CD4-positive, alpha-beta memory T cell (primary cell): ENCODE measurements around the gene CENPP. TPM values are rescaled to one million over a fixed set of nuclear protein-coding genes. Genes with fewer than 3 reads are reported as not detected.

Experiments
- CTCF ChIA-PET: fragments of 350-600 bp; sonication (Branson Sonifier 250); formaldehyde crosslinking; loops from one replicate; lab custom pipeline; 2021; ENCODE audit warnings: inconsistent platforms; ENCODE audit not compliant: partially characterized antibody; lab: Charles Lee
- POLR2A ChIA-PET: fragments of 350-600 bp; sonication (Branson Sonifier 250); formaldehyde crosslinking; loops from one replicate; lab custom pipeline; 2021; ENCODE audit not compliant: partially characterized antibody; lab: Charles Lee
- DNase-seq, 5 donors: peaks; one replicate each; pipeline versions ENCODE4 v3.0.0 to v3.0.0-alpha.2; 2020 to 2022; ENCODE audit warnings: mixed read lengths in 1 of 5
- H3K27ac ChIP-seq: one replicate; pipeline ENCODE4 v1.7.0; 2013; ENCODE audit warnings: low read depth, low read length
- H3K27me3 ChIP-seq: 2 replicates; pipeline ENCODE4 v1.7.0; 2013; ENCODE audit warnings: mild to moderate bottlenecking, low read length, moderate library complexity; ENCODE audit not compliant: insufficient read depth
- H3K36me3 ChIP-seq: 2 replicates; pipeline ENCODE4 v1.7.0; 2013; ENCODE audit warnings: mild to moderate bottlenecking, low read length, moderate library complexity; ENCODE audit not compliant: insufficient read depth
- H3K4me1 ChIP-seq: 2 replicates; pipeline ENCODE4 v1.7.0; 2013; ENCODE audit warnings: mild to moderate bottlenecking, low read length, moderate library complexity; ENCODE audit not compliant: insufficient read depth
- H3K4me3 ChIP-seq, 2 donors: one replicate each; pipeline ENCODE4 v1.7.0; 2013; ENCODE audit warnings: low read length in 2 of 2, mild to moderate bottlenecking in 1 of 2
- H3K9me3 ChIP-seq, 2 donors: one replicate each; pipeline ENCODE4 v1.7.0; 2013; ENCODE audit warnings: low read length in 2 of 2, control low read depth in 1 of 2; ENCODE audit not compliant: control insufficient read depth in 1 of 2
- H3K27ac Mint-ChIP-seq, 7 donors: one replicate each; pipeline ENCODE4 v1.8.0; 2020 to 2021; ENCODE audit warnings: mixed read lengths in 7 of 7, mild to moderate bottlenecking in 6 of 7, inconsistent platforms in 3 of 7, moderate library complexity in 3 of 7
- H3K27me3 Mint-ChIP-seq, 2 donors: one replicate each; pipeline ENCODE4 v1.8.0; 2020 to 2021; ENCODE audit warnings: mixed read lengths in 2 of 2
- H3K36me3 Mint-ChIP-seq, 2 donors: one replicate each; pipeline ENCODE4 v1.8.0; 2020 to 2021; ENCODE audit warnings: mixed read lengths in 2 of 2, inconsistent platforms in 1 of 2, mild to moderate bottlenecking in 1 of 2
- H3K4me1 Mint-ChIP-seq, 4 donors: one replicate each; pipeline ENCODE4 v1.8.0; 2020 to 2021; ENCODE audit warnings: mixed read lengths in 4 of 4, mild to moderate bottlenecking in 1 of 4
- H3K4me3 Mint-ChIP-seq, 8 donors: one replicate each; pipeline ENCODE4 v1.8.0; 2020 to 2021; ENCODE audit warnings: mixed read lengths in 8 of 8, mild to moderate bottlenecking in 7 of 8, moderate library complexity in 6 of 8, inconsistent platforms in 3 of 8
- H3K9me3 Mint-ChIP-seq, 8 donors: one replicate each; pipeline ENCODE4 v1.8.0; 2020 to 2021; ENCODE audit warnings: mixed read lengths in 8 of 8, mild to moderate bottlenecking in 5 of 8, inconsistent platforms in 3 of 8, moderate library complexity in 1 of 8
- intact Hi-C: fragments of 100-400 bp; cut with micrococcal nuclease; formaldehyde crosslinking; loops from one replicate; pipeline ENCODE4 v1.15.1; 2023
- polyA plus RNA-seq, 2 donors: library from polyadenylated mRNA; unstranded; fragments of 300-500 nt; fragmentation: Illumina TruSeq; gene quantifications; one replicate each; pipeline ENCODE4 v1.2.3, GENCODE V29; 2021
- total RNA-seq, 2 experiments: library from RNA; stranded (reverse); gene quantifications; one replicate each; pipeline ENCODE4 v1.2.3, GENCODE V29; 2021

CENPP gene
- total and polyA plus RNA-seq, 4 experiments from 2014 or later: 0.55 to 9.5 (median 3.4) TPM

GRCh38 chr9:92493749-92494387 is 168.1 kb downstream of the CENPP start:
- Histone ChIP-seq H3K4me3 (no peak overlapping the region), H3K4me1 (no peaks in the 10 kb centered on the region), H3K27me3 (no peaks in the 10 kb centered on the region), H3K9me3 (no peaks in the 10 kb centered on the region), H3K27ac (no peak overlapping the region), H3K36me3 (no peaks in the 10 kb centered on the region)
- Mint-ChIP-seq H3K4me3 (no peak overlapping the region), H3K36me3 (no peaks in the 10 kb centered on the region), H3K27ac (no peak overlapping the region), H3K27me3 (no peaks in the 10 kb centered on the region), H3K9me3 (no peaks in the 10 kb centered on the region), H3K4me1 (no peaks in the 10 kb centered on the region)
- intact Hi-C loops: no loop called here
- POLR2A ChIA-PET: no interaction called here
- DNase-seq: no peak
- CTCF ChIA-PET: no interaction called here

GRCh38 chr9:92494856-92495255 is 169.1 kb downstream of the CENPP start:
- Histone ChIP-seq H3K9me3 (no peaks in the 10 kb centered on the region), H3K4me1 (no peaks in the 10 kb centered on the region), H3K27me3 (no peaks in the 10 kb centered on the region), H3K27ac (no peak overlapping the region), H3K36me3 (no peaks in the 10 kb centered on the region), H3K4me3 (no peak overlapping the region)
- intact Hi-C loops: no loop called here
- H3K27ac Mint-ChIP-seq: no peak overlapping the region
- H3K27me3 Mint-ChIP-seq: no peaks in the 10 kb centered on the region
- H3K36me3 Mint-ChIP-seq: no peaks in the 10 kb centered on the region
- no peak for DNase-seq
- ChIA-PET POLR2A (no interaction called here), CTCF (no interaction called here)
- no peaks in the 10 kb centered on the region for H3K9me3 Mint-ChIP-seq
- H3K4me1 Mint-ChIP-seq: no peaks in the 10 kb centered on the region
- H3K4me3 Mint-ChIP-seq: no peak overlapping the region

- no peaks in the 10 kb centered on the region for H3K4me1 Mint-ChIP-seq
- DNase-seq: no peak
- H3K36me3 Mint-ChIP-seq: no peaks in the 10 kb centered on the region
- Histone ChIP-seq H3K36me3 (no peaks in the 10 kb centered on the region), H3K9me3 (no peaks in the 10 kb centered on the region), H3K27ac (no peak overlapping the region), H3K4me3 (no peak overlapping the region), H3K27me3 (no peaks in the 10 kb centered on the region), H3K4me1 (no peaks in the 10 kb centered on the region)
- intact Hi-C loops: no loop called here
- no peak overlapping the region for H3K27ac Mint-ChIP-seq
- no peak overlapping the region for H3K4me3 Mint-ChIP-seq
- H3K27me3 Mint-ChIP-seq: no peaks in the 10 kb centered on the region
- ChIA-PET POLR2A (no interaction called here), CTCF (no interaction called here)
- no peaks in the 10 kb centered on the region for H3K9me3 Mint-ChIP-seq
These were observed 170.8 kb downstream of the CENPP start for GRCh38 chr9:92496396-92497176.

- Mint-ChIP-seq H3K36me3 (no peaks in the 10 kb centered on the region), H3K9me3 (no peaks in the 10 kb centered on the region), H3K4me1 (no peaks in the 10 kb centered on the region), H3K27ac (no peak overlapping the region), H3K27me3 (no peaks in the 10 kb centered on the region), H3K4me3 (no peak overlapping the region)
- no peak for DNase-seq
- ChIA-PET POLR2A (no interaction called here), CTCF (no interaction called here)
- no peak overlapping the region for H3K27ac ChIP-seq
- H3K27me3 ChIP-seq: no peaks in the 10 kb centered on the region
- H3K36me3 ChIP-seq: no peaks in the 10 kb centered on the region
- H3K9me3 ChIP-seq: no peaks in the 10 kb centered on the region
- H3K4me3 ChIP-seq: no peak overlapping the region
- intact Hi-C loops: loop anchor here (5.0 kb wide), 1 partner anchor 293 kb away; no protein-coding TSS in a partner anchor
- no peaks in the 10 kb centered on the region for H3K4me1 ChIP-seq
These were observed 173.9 kb downstream of the CENPP start for GRCh38 chr9:92499701-92500100.

GRCh38 chr9:92500725-92501124 is 175.0 kb downstream of the CENPP start:
- CTCF ChIA-PET: no interaction called here
- POLR2A ChIA-PET: no interaction called here
- intact Hi-C loops: loop anchor here (5.0 kb wide), 1 partner anchor 292 kb away; no protein-coding TSS in a partner anchor

GRCh38 chr9:92501671-92502393 is 176.1 kb downstream of the CENPP start:
- Histone ChIP-seq H3K36me3 (no peaks in the 10 kb centered on the region), H3K4me3 (no peak overlapping the region), H3K27ac (no peak overlapping the region), H3K4me1 (no peaks in the 10 kb centered on the region), H3K27me3 (no peaks in the 10 kb centered on the region), H3K9me3 (no peaks in the 10 kb centered on the region)
- H3K9me3 Mint-ChIP-seq: no peaks in the 10 kb centered on the region
- no peak overlapping the region for H3K27ac Mint-ChIP-seq
- intact Hi-C loops: loop anchor here (5.0 kb wide), 1 partner anchor 290 kb away; no protein-coding TSS in a partner anchor
- H3K27me3 Mint-ChIP-seq: no peaks in the 10 kb centered on the region
- peaks cover 0 to 4% (median 0%) of the 10 kb centered on the region in 4 donors for H3K4me1 Mint-ChIP-seq
- DNase-seq: no peak
- H3K4me3 Mint-ChIP-seq: no peak overlapping the region
- H3K36me3 Mint-ChIP-seq: no peaks in the 10 kb centered on the region
- ChIA-PET CTCF (no interaction called here), POLR2A (no interaction called here)

More at GRCh38 chr9:92500725-92501124, 175.0 kb downstream of the CENPP start:
- Histone ChIP-seq H3K36me3 (no peaks in the 10 kb centered on the region), H3K4me1 (no peaks in the 10 kb centered on the region), H3K9me3 (no peaks in the 10 kb centered on the region), H3K27ac (no peak overlapping the region), H3K4me3 (no peak overlapping the region), H3K27me3 (no peaks in the 10 kb centered on the region)
- Mint-ChIP-seq H3K27ac (no peak overlapping the region), H3K9me3 (no peaks in the 10 kb centered on the region), H3K27me3 (no peaks in the 10 kb centered on the region), H3K36me3 (no peaks in the 10 kb centered on the region), H3K4me3 (no peak overlapping the region), H3K4me1 (no peaks in the 10 kb centered on the region)
- no peak for DNase-seq

- H3K9me3 ChIP-seq: no peaks in the 10 kb centered on the region
- ChIA-PET POLR2A (no interaction called here), CTCF (no interaction called here)
- no peak for DNase-seq
- intact Hi-C loops: loop anchor here (5.0 kb wide), 1 partner anchor 289 kb away; no protein-coding TSS in a partner anchor
- H3K27me3 Mint-ChIP-seq: no peaks in the 10 kb centered on the region
- H3K27ac ChIP-seq: no peak overlapping the region
- no peaks in the 10 kb centered on the region for H3K36me3 ChIP-seq
- H3K27ac Mint-ChIP-seq: no peak overlapping the region
- no peaks in the 10 kb centered on the region for H3K4me1 ChIP-seq
- H3K4me3 ChIP-seq: no peak overlapping the region
- no peaks in the 10 kb centered on the region for H3K27me3 ChIP-seq
- H3K9me3 Mint-ChIP-seq: peaks cover 0 to 3% (median 0%) of the 10 kb centered on the region in 8 donors
- no peaks in the 10 kb centered on the region for H3K36me3 Mint-ChIP-seq
- H3K4me1 Mint-ChIP-seq: peaks cover 0 to 4% (median 2%) of the 10 kb centered on the region in 4 donors
- no peak overlapping the region for H3K4me3 Mint-ChIP-seq
These were observed 177.4 kb downstream of the CENPP start for GRCh38 chr9:92503156-92503555.
